KMS-11 (cell line): Measurements from ENCODE around the gene JUNB.
"Not testable (repeated sequence)": the region's sequence is repeated elsewhere in the genome, so short reads cannot be mapped to it uniquely, and the experiment has no call there.

Experiments
- H2AFZ ChIP-seq: fragments of 200-600 bp; sonication (generic); 2 replicates; pipeline ENCODE4 v1.6.1; 2016; ENCODE audit warnings: antibody characterized with exemption, mixed run types, low read depth
- H3K27ac ChIP-seq: fragments of 200-600 bp; sonication (generic); 2 replicates; pipeline ENCODE4 v1.6.1; 2016; ENCODE audit warnings: mild to moderate bottlenecking, mixed run types
- H3K27me3 ChIP-seq: fragments of 200-600 bp; sonication (generic); 2 replicates; pipeline ENCODE4 v1.6.1; 2017; ENCODE audit warnings: mild to moderate bottlenecking, low read depth, mixed run types, moderate library complexity; ENCODE audit not compliant: insufficient read depth
- H3K36me3 ChIP-seq: fragments of 200-600 bp; sonication (generic); 2 replicates; pipeline ENCODE4 v1.6.1; 2017; ENCODE audit warnings: mild to moderate bottlenecking, mixed run types; ENCODE audit not compliant: insufficient read depth
- H3K4me1 ChIP-seq: fragments of 200-600 bp; sonication (generic); 2 replicates; pipeline ENCODE4 v1.6.1; 2016; ENCODE audit warnings: mild to moderate bottlenecking, low read depth, mixed run types; ENCODE audit not compliant: poor library complexity, severe bottlenecking
- H3K4me2 ChIP-seq: fragments of 200-600 bp; sonication (generic); 2 replicates; pipeline ENCODE4 v1.7.0; 2016; ENCODE audit warnings: mild to moderate bottlenecking, mixed run types
- H3K4me3 ChIP-seq: fragments of 200-600 bp; sonication (generic); IDR thresholded peaks from 2 replicates; pipeline ENCODE4 v1.6.1; 2017; ENCODE audit warnings: low read depth, low read length, mixed read lengths; ENCODE audit not compliant: insufficient read depth
- H3K79me2 ChIP-seq: fragments of 200-600 bp; sonication (generic); 2 replicates; pipeline ENCODE4 v1.6.1; 2016; ENCODE audit warnings: low read depth, mixed run types; ENCODE audit not compliant: insufficient read depth
- H3K9ac ChIP-seq: fragments of 200-600 bp; sonication (generic); 2 replicates; pipeline ENCODE4 v1.6.1; 2016; ENCODE audit warnings: mild to moderate bottlenecking, mixed run types
- H4K20me1 ChIP-seq: fragments of 200-600 bp; sonication (generic); 2 replicates; pipeline ENCODE4 v1.6.1; 2016; ENCODE audit warnings: mild to moderate bottlenecking, mixed run types; ENCODE audit not compliant: insufficient read depth
- TF ChIP-seq, protein P1 (sequence below): fragments of 200-600 bp; sonication (generic); conservative IDR thresholded peaks from 2 replicates; pipeline ENCODE4 v1.6.1; 2017; ENCODE audit warnings: low read depth, mild to moderate bottlenecking, antibody characterized with exemption, low read length, moderate library complexity, mixed read lengths

JUNB gene

GRCh38 chr19:12794196-12794941 is 3.1 kb downstream of the JUNB start:
- peaks cover 20% of the 10 kb centered on the region for H3K79me2 ChIP-seq
- peak overlapping the region; percentile 97 for H3K4me2 ChIP-seq
- TF ChIP-seq, protein P1, sequence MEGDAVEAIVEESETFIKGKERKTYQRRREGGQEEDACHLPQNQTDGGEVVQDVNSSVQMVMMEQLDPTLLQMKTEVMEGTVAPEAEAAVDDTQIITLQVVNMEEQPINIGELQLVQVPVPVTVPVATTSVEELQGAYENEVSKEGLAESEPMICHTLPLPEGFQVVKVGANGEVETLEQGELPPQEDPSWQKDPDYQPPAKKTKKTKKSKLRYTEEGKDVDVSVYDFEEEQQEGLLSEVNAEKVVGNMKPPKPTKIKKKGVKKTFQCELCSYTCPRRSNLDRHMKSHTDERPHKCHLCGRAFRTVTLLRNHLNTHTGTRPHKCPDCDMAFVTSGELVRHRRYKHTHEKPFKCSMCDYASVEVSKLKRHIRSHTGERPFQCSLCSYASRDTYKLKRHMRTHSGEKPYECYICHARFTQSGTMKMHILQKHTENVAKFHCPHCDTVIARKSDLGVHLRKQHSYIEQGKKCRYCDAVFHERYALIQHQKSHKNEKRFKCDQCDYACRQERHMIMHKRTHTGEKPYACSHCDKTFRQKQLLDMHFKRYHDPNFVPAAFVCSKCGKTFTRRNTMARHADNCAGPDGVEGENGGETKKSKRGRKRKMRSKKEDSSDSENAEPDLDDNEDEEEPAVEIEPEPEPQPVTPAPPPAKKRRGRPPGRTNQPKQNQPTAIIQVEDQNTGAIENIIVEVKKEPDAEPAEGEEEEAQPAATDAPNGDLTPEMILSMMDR: no peak
- H3K4me1 ChIP-seq: peaks cover 30% of the 10 kb centered on the region
- peak overlapping the region; percentile 34; the same call in 1 of the 2 replicates for H2AFZ ChIP-seq
- H3K4me3 ChIP-seq: no peak overlapping the region
- no peaks in the 10 kb centered on the region for H3K27me3 ChIP-seq
- H3K36me3 ChIP-seq: no peaks in the 10 kb centered on the region
- H3K27ac ChIP-seq: peak overlapping the region; percentile 78
- H4K20me1 ChIP-seq: no peaks in the 10 kb centered on the region
- H3K9ac ChIP-seq: peak overlapping the region; percentile 76

DNA sequence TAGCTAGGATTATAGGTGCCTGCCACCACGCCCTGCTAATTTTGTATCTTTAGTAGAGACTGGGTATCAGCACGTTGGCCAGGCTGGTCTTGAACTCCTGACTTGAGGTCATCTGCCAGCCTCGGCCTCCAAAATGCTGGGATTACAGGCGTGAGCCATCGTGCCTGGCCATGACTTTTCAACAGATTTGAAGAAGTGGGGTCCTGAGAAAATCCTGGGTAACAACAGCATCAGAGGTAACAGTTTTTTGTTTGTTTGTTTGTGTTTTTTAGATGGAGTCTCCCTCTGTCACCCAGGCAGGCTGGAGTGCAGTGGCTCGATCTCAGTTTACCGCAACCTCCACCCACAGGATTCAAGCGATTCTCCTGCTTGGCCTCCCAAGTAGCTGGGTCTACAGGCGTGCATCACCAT is 3.7 kb downstream of the JUNB start:
- Histone ChIP-seq H2AFZ (no peak overlapping the region), H3K27ac (no peak overlapping the region), H3K79me2 (peaks cover 20% of the 10 kb centered on the region), H4K20me1 (no peaks in the 10 kb centered on the region), H3K9ac (no peak overlapping the region), H3K4me2 (no peak overlapping the region), H3K4me3 (no peak overlapping the region), H3K36me3 (no peaks in the 10 kb centered on the region), H3K27me3 (no peaks in the 10 kb centered on the region), H3K4me1 (peaks cover 30% of the 10 kb centered on the region)
- TF ChIP-seq, protein P1: no peak

DNA sequence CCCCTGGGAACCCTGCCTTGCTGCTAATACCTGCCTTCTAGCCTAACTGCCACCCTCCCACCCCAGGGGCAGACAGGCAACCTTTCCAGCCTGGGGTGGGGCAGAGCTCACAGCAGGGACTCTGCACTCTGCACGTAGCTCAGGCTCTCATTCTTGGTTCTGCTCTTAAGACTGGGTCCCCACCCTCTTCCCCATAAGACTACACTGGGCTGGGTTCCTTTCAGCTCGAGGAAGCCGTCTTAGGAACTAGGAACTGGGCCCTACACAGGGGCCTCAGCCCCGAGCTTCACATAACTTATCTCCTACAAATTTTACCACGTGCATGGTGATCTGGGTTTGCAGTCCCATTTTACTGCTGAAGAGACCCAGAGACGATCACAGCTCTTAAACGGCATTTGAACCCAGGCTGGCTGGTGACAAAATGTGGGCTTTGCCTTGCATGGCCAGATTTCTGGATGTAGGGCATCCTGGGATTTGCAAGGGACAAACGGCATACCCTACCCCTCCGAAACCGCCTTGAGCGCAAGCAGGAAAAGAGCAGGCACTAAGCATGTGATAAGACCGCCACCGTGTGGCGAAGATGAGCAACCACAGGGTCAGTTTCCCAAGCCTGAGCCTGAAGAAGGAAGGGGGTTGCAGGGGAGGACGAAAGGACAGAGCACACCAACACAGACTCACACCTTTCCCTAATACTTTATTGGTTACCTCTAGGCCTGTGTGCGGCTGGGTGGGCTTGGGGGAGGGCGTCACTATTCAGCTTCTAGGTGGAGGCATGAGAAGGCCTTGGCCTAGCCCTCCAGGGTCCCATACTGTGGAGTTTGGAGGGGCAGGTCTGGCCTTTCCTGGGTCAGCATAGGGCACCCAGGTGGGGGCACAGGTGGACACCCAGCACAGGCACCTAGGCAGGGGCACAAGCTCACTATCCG is 5.1 kb downstream of the JUNB start:
- no peak overlapping the region for H3K27ac ChIP-seq

DNA sequence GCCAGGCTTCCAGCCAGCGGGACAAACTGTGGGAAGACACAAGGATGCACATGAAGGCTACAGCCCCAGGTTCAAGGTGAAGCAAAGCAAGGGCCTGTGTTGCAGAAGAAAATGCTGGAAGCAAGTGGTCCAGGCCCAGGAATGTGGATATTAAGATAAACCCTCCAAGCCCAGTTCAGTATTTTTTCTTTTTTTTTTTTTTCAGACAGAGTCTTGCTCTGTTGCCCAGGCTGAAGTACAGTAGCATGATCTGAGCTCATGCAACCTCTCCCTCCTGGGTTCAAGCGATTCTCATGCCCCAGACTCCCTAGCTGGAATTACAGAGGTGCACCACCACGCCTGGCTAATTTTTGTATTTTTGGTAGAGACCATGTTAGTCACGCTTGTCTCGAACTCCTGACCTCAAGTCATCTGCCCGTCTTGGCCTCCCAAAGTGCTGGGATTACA is 5.9 kb downstream of the JUNB start:
- H3K36me3 ChIP-seq: no peaks in the 10 kb centered on the region
- H3K79me2 ChIP-seq: peaks cover 12% of the 10 kb centered on the region
- no peak overlapping the region for H3K4me3 ChIP-seq
- peaks cover 7% of the 10 kb centered on the region for H3K27me3 ChIP-seq
- no peak overlapping the region for H2AFZ ChIP-seq
- H4K20me1 ChIP-seq: no peaks in the 10 kb centered on the region
- no peak overlapping the region for H3K9ac ChIP-seq
- TF ChIP-seq, protein P1: no peak
- no peak overlapping the region for H3K27ac ChIP-seq
- H3K4me1 ChIP-seq: peaks cover 22% of the 10 kb centered on the region
- no peak overlapping the region for H3K4me2 ChIP-seq

More for the DNA sequence above, 5.1 kb downstream of the JUNB start:
- peak overlapping the region; percentile 53 for H3K4me2 ChIP-seq
- peaks cover 1% of the 10 kb centered on the region; the same call in 1 of the 2 replicates for H3K27me3 ChIP-seq
- H3K4me3 ChIP-seq: no peak overlapping the region
- H2AFZ ChIP-seq: peak overlapping the region; percentile 66; the same call in 1 of the 2 replicates
- H3K36me3 ChIP-seq: no peaks in the 10 kb centered on the region
- TF ChIP-seq, protein P1: peak; percentile 89
- H3K9ac ChIP-seq: no peak overlapping the region
- peaks cover 19% of the 10 kb centered on the region for H3K79me2 ChIP-seq
- no peaks in the 10 kb centered on the region for H4K20me1 ChIP-seq
- peaks cover 22% of the 10 kb centered on the region for H3K4me1 ChIP-seq

GRCh38 chr19:12797607-12798006 is 6.3 kb downstream of the JUNB start:
- not testable (repeated sequence) for H3K36me3 ChIP-seq, H2AFZ ChIP-seq, H3K4me3 ChIP-seq, H3K27ac ChIP-seq, H3K9ac ChIP-seq, H4K20me1 ChIP-seq, H3K4me2 ChIP-seq, H3K79me2 ChIP-seq
- H3K4me1 ChIP-seq: peaks cover 22% of the 10 kb centered on the region
- H3K27me3 ChIP-seq: peaks cover 10% of the 10 kb centered on the region
